LNCAP (cell line): Measurements from ENCODE around the gene DYNC1I2.

Source experiments
- CTCF ChIP-seq: fragments of 450-650 bp; IDR thresholded peaks from 2 replicates; pipeline ENCODE4 v1.5.1; 2017; ENCODE audit warnings: mild to moderate bottlenecking

The DYNC1I2 gene

GRCh38 chr2:171719660-171720059 is 32.4 kb downstream of the DYNC1I2 start:
- no peak for TF ChIP-seq CTCF

GRCh38 chr2:171723716-171724683 is 36.7 kb downstream of the DYNC1I2 start:
- peak; percentile 47 for TF ChIP-seq CTCF

- no peak for TF ChIP-seq CTCF
Observed at GRCh38 chr2:171726847-171727450, 39.7 kb downstream of the DYNC1I2 start.

- no peak for TF ChIP-seq CTCF
Observed at GRCh38 chr2:171728989-171729951, 42.0 kb downstream of the DYNC1I2 start.

GRCh38 chr2:171729952-171730317 is 42.7 kb downstream of the DYNC1I2 start:
- no peak for TF ChIP-seq CTCF

GRCh38 chr2:171735991-171736710 is 48.9 kb downstream of the DYNC1I2 start:
- TF ChIP-seq CTCF: no peak
